Activated T-cell treated with anti-CD3 and anti-CD28 coated beads, Interleukin-2, amount 50 U/mL, for 1 hour (primary cell): ENCODE results near the gene FOXE3.

Experiments
- DNase-seq: peaks from one replicate; pipeline ENCODE4 v3.0.0-alpha.2; 2020

The FOXE3 gene

DNA sequence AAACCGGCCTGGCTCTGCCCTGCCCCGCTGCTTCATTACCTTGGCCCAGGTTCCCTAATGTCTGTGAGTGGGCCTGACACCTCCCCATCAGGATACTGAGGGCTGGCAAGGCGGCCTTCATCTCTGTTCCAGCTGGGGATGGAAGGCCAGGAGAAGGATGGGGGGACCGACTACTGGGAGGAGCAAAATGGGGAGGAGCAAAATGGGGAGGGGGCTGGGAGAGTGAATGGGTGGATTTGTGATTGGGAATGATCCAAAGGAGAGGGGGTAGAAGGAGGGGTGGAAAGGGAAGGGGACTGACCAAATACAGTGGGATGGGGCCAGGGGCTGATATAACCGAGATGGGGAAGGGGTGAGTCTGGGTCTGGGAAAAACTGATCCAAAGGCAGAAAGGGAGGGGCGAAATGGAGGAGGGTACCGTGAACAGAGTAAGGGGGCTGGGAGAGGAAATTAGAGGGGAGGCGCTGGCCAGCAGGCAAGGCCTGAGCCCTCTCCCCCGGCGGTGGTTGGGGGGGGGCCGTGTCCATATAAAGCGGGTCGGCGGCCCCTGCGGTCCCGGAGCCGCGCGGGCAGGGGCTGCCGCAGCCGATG, at the start of gene FOXE3:
Gene FOXE3, plus strand, starts transcription at position 558 of the 591 bp plus-strand sequence. Its CDS starts 31 bp downstream, at position 589.
- DNase-seq = no peak

GRCh38 chr1:47367651-47368050, 48.4 kb upstream of the FOXE3 start:
- DNase-seq = no peak

DNA sequence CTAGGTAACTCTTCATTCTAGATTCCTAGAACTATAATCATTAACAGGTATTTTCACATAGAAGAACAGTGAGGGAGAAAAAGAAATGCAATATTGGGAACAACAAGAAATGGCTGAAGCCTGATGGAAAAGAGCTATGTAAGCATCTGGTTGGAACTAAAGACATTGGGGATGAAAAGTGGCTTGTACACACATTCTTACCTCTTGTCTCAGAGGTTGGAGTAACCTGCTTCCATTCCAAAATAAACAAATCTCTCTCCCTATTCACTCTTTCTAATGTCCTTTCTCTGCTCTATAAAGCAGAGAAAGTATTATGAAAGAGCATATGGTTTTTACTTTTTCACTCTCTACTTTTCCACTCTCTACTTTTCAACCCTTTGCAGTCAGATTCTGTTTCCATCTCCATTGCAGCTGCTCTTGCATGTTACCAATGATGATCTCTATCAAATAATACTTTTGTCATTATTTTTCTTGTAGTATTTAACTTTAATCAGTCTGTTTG, 45.0 kb upstream of the FOXE3 start:
- no peak for DNase-seq

DNA sequence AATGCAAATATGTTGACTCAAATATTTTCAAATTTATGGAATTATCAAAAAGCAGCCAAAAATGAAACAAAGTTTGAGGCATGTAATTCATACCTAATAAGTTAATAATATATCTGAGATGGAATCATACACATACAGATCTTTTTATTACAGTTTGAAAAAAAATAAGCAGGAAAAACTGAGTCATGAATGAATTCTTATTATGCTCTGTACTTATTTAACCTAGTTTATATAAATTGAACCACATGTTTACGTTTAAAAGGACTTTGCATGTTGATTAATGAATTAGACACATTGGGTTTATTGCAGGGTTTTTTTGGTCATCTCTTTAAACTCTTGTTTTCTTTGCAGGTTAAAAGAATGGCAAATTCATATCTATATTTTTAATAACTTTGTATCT, 41.6 kb upstream of the FOXE3 start:
- no peak for DNase-seq

GRCh38 chr1:47378147-47378546, 37.9 kb upstream of the FOXE3 start:
- DNase-seq = no peak

DNA sequence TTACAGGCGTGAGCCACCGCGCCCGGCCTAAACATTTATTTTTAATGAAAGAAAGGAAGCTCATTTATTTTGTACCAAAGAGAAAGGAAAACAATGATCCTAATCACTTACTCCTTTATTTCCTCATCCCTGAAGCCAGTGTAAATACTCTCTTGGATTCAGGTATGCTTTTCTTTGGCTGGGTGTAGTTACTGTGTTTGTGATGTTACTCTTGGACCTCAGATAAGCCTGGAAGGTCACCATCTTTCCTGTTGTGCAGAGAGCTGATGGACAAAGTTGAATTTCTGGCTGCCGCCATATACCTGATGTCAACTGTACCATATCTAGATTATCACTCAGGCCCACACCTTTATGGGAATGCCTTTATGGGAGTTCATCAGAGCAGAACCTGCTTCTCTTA, 35.4 kb upstream of the FOXE3 start:
- DNase-seq = no peak

DNA sequence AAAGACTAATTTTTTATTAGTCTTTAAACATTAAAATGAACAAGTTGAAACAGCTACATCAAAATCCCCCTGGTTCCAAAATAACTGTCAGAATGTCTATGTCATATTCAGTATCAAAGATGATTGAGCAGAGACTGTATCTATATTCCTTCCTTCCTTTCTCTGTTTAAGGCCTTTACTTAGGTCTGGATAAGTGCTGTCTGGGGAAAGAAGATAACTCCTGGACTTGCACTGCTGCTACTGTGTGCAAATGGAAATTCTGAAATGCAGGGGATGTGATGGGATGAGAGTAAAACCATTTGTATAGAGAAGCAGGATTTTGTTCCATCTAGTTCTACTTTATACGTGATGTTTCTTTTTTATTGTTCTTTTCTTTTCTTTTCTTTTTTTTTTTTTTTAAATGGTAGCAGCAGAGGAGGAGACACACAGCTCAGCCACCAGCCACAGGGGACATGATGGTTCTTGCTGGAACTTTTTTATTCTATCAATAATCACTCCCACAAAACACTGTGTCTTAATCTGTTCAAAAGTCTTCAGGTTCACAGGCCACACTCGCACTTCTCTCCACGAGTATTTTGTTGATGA, 33.6 kb upstream of the FOXE3 start:
- DNase-seq = no peak

GRCh38 chr1:47384083-47384482, 32.0 kb upstream of the FOXE3 start:
- DNase-seq = no peak

- no peak for DNase-seq
Observed at GRCh38 chr1:47385020-47385419, 31.1 kb upstream of the FOXE3 start.

DNA sequence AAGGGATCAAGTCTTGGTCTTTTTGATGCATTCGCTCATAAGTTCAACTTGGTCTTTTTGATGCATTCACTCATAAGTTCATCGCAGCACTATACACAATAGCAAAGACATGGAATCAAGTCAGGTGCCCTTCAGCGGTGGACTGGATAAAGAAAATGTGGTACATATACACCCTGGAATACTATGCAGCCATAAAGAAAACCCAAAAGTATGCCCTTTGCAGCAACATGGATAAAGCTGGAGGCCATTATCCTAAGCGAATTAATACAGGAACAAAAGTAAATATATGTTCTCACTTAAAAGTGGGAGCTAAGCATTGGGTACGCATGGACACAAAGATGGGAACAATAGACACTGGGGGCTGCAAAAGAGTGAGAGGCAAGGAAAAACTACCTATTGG, 29.8 kb upstream of the FOXE3 start:
- no peak for DNase-seq

- DNase-seq = no peak
Observed at GRCh38 chr1:47388030-47388890, 27.8 kb upstream of the FOXE3 start.

- peak; percentile 36 for DNase-seq
Observed at GRCh38 chr1:47388891-47389238, 27.2 kb upstream of the FOXE3 start.

- DNase-seq = no peak
Observed at GRCh38 chr1:47389731-47390130, 26.4 kb upstream of the FOXE3 start.

DNA sequence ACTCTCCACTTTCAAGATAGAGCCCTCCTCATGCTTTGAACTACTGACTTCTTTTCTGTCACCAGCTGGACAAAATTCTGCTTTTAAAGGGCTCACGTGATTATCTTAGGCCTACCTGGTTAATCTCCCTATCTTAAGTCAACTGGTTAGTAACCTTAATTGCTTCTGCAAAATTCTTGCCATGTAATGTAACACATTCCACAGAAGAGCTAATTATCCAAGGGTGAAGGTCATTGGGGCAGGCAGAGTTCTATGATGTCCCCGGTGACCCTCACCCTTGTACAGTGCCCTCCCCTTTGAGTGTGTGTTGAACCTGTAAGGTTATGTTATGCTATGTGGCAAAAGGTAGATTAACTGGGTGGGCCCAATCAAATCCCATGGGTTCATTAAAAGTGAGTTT, 25.2 kb upstream of the FOXE3 start:
- no peak for DNase-seq

DNA sequence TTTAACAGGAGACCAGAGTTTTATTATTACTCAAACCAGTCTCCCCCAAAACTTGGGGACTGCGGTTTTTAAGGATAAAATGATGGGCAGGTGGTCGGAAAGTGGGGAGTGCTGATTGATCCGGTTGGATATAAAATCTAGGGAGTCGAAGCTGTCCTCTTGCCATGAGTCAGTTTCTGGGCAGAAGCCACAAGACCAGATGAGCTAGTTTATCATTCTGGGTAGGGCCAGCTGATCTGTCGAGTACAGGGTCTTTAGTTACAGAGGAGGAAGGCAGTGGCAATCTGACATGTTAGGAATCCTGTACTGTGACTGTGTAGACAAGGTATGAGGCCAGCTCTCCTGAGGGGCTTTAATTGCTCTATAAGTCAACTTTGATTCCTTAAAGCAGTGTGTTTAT, 22.9 kb upstream of the FOXE3 start:
- no peak for DNase-seq

DNA sequence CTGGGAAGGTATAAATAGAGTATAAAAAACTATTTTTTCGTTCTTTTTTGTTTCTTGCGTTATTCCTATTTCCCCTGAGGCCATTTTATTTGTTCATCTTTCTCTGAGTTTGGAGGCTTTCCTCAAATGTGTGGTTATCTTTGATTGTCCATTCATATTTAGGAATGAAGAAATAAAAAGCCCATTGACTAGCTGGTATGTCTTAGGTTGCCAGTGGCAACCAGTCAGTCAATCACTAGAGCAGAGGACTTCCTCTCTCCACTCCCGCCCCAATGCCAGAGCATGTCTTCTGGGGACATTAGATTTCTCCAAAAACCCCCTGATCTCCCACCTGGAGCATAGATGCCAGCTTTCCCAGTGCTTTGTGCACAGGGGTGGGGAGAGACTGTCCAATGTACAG, 20.7 kb upstream of the FOXE3 start:
- DNase-seq = no peak

DNA sequence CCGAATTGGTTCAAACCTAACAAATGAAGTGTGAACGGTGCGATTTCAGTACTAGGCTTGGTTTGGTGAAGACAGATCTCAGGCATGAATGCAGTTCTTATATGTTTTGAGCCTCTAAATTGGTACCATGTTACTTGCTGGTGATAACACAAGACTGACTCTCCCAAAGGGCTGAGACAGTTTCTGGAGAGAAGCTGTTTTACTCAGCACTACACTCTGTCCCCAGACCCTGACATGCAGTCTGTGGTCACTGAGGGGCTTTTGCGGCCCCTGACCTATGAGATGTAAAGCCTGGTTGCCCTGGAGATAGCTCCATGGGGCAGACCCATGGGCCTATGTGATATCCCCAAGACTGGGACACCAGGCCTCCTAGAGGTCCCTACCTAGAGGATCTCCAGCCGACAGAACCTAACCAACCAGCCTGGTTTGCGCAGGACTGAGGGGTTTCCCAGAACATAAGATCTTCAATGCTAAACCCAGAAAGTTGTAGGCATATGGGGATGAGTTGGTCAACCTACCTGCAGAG, 19.4 kb upstream of the FOXE3 start:
- no peak for DNase-seq

DNA sequence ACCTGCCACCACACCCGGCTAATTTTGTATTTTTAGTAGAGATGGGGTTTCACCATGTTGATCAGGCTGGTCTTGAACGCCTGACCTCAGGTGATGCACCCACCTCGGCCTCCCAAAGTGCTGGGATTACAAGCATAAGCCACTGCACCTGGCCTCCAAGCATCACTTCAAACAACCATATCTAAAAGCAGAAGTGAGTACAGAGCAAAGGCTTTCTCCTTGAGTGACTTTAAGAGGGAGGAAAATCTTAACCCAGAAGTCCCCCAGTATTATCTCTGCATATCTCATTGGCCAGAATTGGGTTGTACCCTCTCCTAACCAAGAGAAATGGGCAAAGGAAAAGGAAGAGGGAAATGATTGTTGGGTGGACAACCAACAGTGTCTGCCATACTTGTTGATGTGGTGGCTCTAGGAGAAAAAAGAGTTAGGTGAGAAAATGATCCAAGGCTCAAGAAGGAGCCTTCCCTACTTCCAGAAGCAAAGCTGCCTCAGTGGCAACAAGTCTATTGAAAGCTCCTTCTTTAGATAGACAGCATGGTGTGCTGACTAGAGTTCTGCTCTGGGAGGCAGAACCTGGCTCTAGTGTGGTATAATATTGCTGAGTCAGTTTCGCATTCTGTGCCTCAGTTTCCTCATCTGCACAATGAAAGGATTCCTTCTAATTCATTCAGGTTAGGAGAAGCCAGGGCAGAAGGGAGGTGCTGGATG, 16.8 kb upstream of the FOXE3 start:
- no peak for DNase-seq

GRCh38 chr1:47399846-47400155, 16.3 kb upstream of the FOXE3 start:
- no peak for DNase-seq

GRCh38 chr1:47401761-47402160, 14.3 kb upstream of the FOXE3 start:
- DNase-seq = no peak

- no peak for DNase-seq
Observed at GRCh38 chr1:47402591-47402990, 13.5 kb upstream of the FOXE3 start.

- no peak for DNase-seq
Observed at GRCh38 chr1:47403321-47403910, 12.7 kb upstream of the FOXE3 start.

- no peak for DNase-seq
Observed at GRCh38 chr1:47405697-47406096, 10.4 kb upstream of the FOXE3 start.
